NB4 (cell line): ENCODE data around the gene CYCS.

Experiments used
- DNase-seq: peaks from one replicate; pipeline ENCODE4 v3.0.0; 2010; ENCODE audit warnings: low read depth
- H3K4me3 ChIP-seq: one replicate; pipeline ENCODE4 v1.5.1; 2011; ENCODE audit warnings: mild to moderate bottlenecking, low read depth, low read length, moderate library complexity
- CTCF ChIP-seq: IDR thresholded peaks from one replicate; pipeline ENCODE4 v1.5.1; 2012; ENCODE audit warnings: low read depth, low read length
- MAX ChIP-seq: IDR thresholded peaks from 2 replicates; pipeline ENCODE4 v1.6.1; 2011; ENCODE audit warnings: low read depth, low read length
- MYC ChIP-seq: IDR thresholded peaks from 2 replicates; pipeline ENCODE4 v1.6.1; 2011; ENCODE audit warnings: low read depth, low read length
- POLR2A ChIP-seq: IDR thresholded peaks from 2 replicates; pipeline ENCODE4 v1.6.1; 2011; ENCODE audit warnings: mild to moderate bottlenecking; ENCODE audit not compliant: insufficient read length; ENCODE audit errors: extremely low read depth

Gene CYCS

GRCh38 chr7:25148772-25149575 is 23.9 kb upstream of the CYCS start:
- DNase-seq: no peak
- H3K4me3 ChIP-seq: no peak overlapping the region
- TF ChIP-seq CTCF: no peak
- no peak for TF ChIP-seq MAX
- TF ChIP-seq MYC: no peak
- no peak for TF ChIP-seq POLR2A

GRCh38 chr7:25143763-25144162 is 18.7 kb upstream of the CYCS start:
- no peak for DNase-seq
- TF ChIP-seq CTCF: no peak
- no peak for TF ChIP-seq POLR2A
- no peak for TF ChIP-seq MAX
- TF ChIP-seq MYC: no peak
- H3K4me3 ChIP-seq: no peak overlapping the region

- no peak for TF ChIP-seq POLR2A
- TF ChIP-seq MAX: no peak
- TF ChIP-seq CTCF: no peak
- no peak for TF ChIP-seq MYC
- H3K4me3 ChIP-seq: no peak overlapping the region
- no peak for DNase-seq
Measured at GRCh38 chr7:25139536-25139935, 14.5 kb upstream of the CYCS start.

GRCh38 chr7:25134358-25135010 is 9.4 kb upstream of the CYCS start:
- H3K4me3 ChIP-seq: no peak overlapping the region
- TF ChIP-seq POLR2A (no peak), MAX (no peak), CTCF (no peak)
- DNase-seq: no peak

GRCh38 chr7:25132430-25132829 is 7.4 kb upstream of the CYCS start:
- DNase-seq: peak; percentile 45
- TF ChIP-seq POLR2A (no peak), CTCF (no peak), MYC (no peak), MAX (no peak)
- H3K4me3 ChIP-seq: no peak overlapping the region

- no peak overlapping the region for H3K4me3 ChIP-seq
- TF ChIP-seq MAX: no peak
- TF ChIP-seq CTCF: no peak
- TF ChIP-seq MYC: no peak
- no peak for TF ChIP-seq POLR2A
- no peak for DNase-seq
Measured at GRCh38 chr7:25126751-25127150, 1.7 kb upstream of the CYCS start.
